HG02943 (cell line): ENCODE measurements around the gene BCL7C.

Experiments used
- ATAC-seq: cut with Tn5 transposase; IDR thresholded peaks from one replicate; pipeline ENCODE4 v1.9.1; 2021; ENCODE audit warnings: mild to moderate bottlenecking, low read depth, moderate library complexity; ENCODE audit not compliant: unreplicated experiment

The BCL7C gene

GRCh38 chr16:30922960-30923535, 29.2 kb upstream of the BCL7C start:
- peak; percentile 52 for ATAC-seq

- ATAC-seq, result peak; percentile 71
Measured at GRCh38 chr16:30922420-30922959, 28.6 kb upstream of the BCL7C start.

- ATAC-seq, result no peak
Measured at GRCh38 chr16:30921748-30922419, 28.0 kb upstream of the BCL7C start.

- ATAC-seq, result no peak
Measured at GRCh38 chr16:30921459-30921747, 27.5 kb upstream of the BCL7C start.

- no peak for ATAC-seq
Measured at GRCh38 chr16:30920891-30921290, 27.0 kb upstream of the BCL7C start.

- no peak for ATAC-seq
Measured at GRCh38 chr16:30918614-30919013, 24.7 kb upstream of the BCL7C start.

GRCh38 chr16:30914830-30915229, 21.0 kb upstream of the BCL7C start:
- ATAC-seq, result no peak

- ATAC-seq, result no peak
Measured at GRCh38 chr16:30912794-30913412, 19.0 kb upstream of the BCL7C start.

GRCh38 chr16:30910427-30911029, 16.7 kb upstream of the BCL7C start:
- ATAC-seq, result no peak

- ATAC-seq, result no peak
Measured at GRCh38 chr16:30907064-30907463, 13.2 kb upstream of the BCL7C start.

GRCh38 chr16:30904114-30904780, 10.4 kb upstream of the BCL7C start:
- ATAC-seq, result no peak

- no peak for ATAC-seq
Measured at GRCh38 chr16:30903596-30903995, 9.7 kb upstream of the BCL7C start.

GRCh38 chr16:30903002-30903401, 9.1 kb upstream of the BCL7C start:
- no peak for ATAC-seq

- no peak for ATAC-seq
Measured at GRCh38 chr16:30902029-30902972, 8.4 kb upstream of the BCL7C start.

GRCh38 chr16:30901201-30902028, 7.5 kb upstream of the BCL7C start:
- ATAC-seq, result no peak

GRCh38 chr16:30900588-30900987, 6.7 kb upstream of the BCL7C start:
- no peak for ATAC-seq

- no peak for ATAC-seq
Measured at GRCh38 chr16:30899794-30900193, 5.9 kb upstream of the BCL7C start.

GRCh38 chr16:30896889-30897733, 3.2 kb upstream of the BCL7C start:
- no peak for ATAC-seq
